ENCODE results near the gene GLI3.
A peak's percentile ranks its signal among the peaks of the same experiment; 100 is the strongest.

GLI3 gene

DNA sequence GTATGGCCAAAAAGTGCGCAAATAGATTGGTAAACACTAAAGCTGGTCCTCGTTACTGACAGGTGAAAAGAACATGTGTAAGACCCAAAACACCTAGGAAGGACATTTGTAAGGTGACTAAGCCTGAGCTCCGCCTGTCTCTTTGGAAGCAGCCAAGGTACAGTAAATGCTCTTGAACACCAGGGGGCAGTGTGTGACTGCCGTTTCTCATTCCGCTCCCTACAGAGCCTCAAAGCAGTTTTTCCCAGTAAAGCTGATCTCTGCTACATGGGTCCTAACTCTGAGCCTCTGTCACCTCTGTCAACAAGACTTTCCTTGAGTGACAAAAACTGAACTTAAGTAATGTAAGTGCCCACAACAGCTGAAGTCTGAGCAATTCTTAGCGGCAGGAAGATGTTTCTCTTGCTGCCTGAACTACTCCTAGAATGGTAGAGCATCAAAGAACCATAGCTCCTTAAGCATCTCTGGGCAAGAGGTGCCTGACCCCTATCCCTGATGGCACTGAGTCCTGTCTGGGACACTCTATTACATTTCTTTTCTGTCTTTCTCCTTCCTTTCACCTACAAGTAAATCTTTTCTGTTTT lies 296.2 kb downstream of the GLI3 start:
- Histone ChIP-seq H3K27me3 (replicated peaks; ENCODE audit: control insufficient read depth, insufficient read depth, low read length, poor library complexity, severe bottlenecking) (no peaks in the 10 kb centered on the region), H3K9me3 (ENCODE audit: control insufficient read depth, low read length) (no peaks in the 10 kb centered on the region), H3K27ac (ENCODE audit: insufficient read depth, low read length, poor library complexity, severe bottlenecking) (no peak overlapping the region), H3K36me3 (ENCODE audit: control insufficient read depth, insufficient read depth, low read length) (no peaks in the 10 kb centered on the region), H3K4me1 (ENCODE audit: control insufficient read depth, insufficient read depth, low read length, poor library complexity, severe bottlenecking) (no peaks in the 10 kb centered on the region), H3K4me3 (ENCODE audit: insufficient read depth, low read depth, low read length, poor library complexity, severe bottlenecking) (no peak overlapping the region)
- DNase-seq = peak in 1 of 3 donors; percentile 23

DNA sequence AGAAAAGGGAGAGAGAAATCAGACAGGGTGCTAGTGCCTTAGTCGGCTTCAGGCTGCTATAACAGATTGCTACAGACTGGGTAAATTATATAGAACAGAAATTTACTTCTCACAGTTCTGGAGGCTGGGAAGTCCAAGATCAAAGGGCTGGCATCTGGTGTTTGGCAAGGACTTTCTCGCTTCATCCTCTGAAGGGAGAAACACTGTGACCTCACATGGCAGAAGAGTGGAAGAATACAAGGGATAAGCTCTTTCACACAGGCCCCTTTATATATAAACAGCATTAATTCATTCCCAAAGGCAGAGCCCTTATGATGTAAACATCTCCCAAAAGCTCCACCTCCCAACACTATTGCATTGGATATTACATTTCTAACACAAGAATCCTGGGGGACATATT lies 298.6 kb downstream of the GLI3 start:
- Histone ChIP-seq H3K36me3 (ENCODE audit: control insufficient read depth, insufficient read depth, low read length) (no peaks in the 10 kb centered on the region), H3K4me1 (ENCODE audit: control insufficient read depth, insufficient read depth, low read length, poor library complexity, severe bottlenecking) (no peaks in the 10 kb centered on the region), H3K27me3 (replicated peaks; ENCODE audit: control insufficient read depth, insufficient read depth, low read length, poor library complexity, severe bottlenecking) (no peaks in the 10 kb centered on the region), H3K4me3 (ENCODE audit: insufficient read depth, low read depth, low read length, poor library complexity, severe bottlenecking) (no peak overlapping the region), H3K27ac (ENCODE audit: insufficient read depth, low read length, poor library complexity, severe bottlenecking) (no peak overlapping the region), H3K9me3 (ENCODE audit: control insufficient read depth, low read length) (no peaks in the 10 kb centered on the region)
- DNase-seq = no peak

DNA sequence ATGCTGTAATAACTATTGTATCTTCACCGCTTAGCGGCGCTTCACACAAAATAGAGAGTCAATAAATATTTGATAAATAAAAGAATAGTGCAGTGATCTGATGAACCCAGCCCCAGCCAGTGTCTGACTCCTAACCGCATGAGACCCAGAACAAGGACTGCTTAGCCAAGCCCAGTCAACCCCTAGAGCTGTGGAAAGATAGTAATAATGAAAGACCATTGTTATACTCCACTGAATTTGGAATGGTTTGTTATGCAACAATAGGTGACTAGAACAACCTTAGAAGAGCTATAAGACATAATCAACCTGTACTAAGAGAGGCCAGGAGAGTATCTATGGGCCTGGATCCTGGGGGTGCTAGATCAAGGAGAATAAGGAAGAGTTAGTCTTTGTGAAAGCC lies 303.6 kb downstream of the GLI3 start:
- Histone ChIP-seq H3K4me3 (ENCODE audit: insufficient read depth, low read depth, low read length, poor library complexity, severe bottlenecking) (no peak overlapping the region), H3K4me1 (ENCODE audit: control insufficient read depth, insufficient read depth, low read length, poor library complexity, severe bottlenecking) (no peaks in the 10 kb centered on the region), H3K9me3 (ENCODE audit: control insufficient read depth, low read length) (no peaks in the 10 kb centered on the region), H3K27me3 (replicated peaks; ENCODE audit: control insufficient read depth, insufficient read depth, low read length, poor library complexity, severe bottlenecking) (no peaks in the 10 kb centered on the region), H3K27ac (ENCODE audit: insufficient read depth, low read length, poor library complexity, severe bottlenecking) (no peak overlapping the region), H3K36me3 (ENCODE audit: control insufficient read depth, insufficient read depth, low read length) (no peaks in the 10 kb centered on the region)
- no peak for DNase-seq

DNA sequence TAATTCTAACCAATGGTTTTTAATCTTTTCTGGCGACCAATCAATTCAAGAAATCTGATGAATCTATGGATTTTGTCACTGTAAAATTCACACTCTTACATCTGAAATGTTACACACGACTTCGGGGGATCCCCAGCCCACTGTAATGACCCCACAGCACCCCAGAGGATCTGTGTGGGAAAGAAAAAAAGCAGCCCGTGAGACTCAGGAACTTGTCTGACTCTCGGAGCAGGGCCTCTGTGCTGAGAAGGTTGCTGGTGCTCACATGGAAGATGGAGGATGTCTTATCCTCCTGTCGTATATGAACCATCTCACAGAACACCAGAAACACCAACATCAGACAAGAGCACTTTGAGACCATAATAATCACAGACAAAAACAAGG lies 305.8 kb downstream of the GLI3 start:
- no peak for DNase-seq

DNA sequence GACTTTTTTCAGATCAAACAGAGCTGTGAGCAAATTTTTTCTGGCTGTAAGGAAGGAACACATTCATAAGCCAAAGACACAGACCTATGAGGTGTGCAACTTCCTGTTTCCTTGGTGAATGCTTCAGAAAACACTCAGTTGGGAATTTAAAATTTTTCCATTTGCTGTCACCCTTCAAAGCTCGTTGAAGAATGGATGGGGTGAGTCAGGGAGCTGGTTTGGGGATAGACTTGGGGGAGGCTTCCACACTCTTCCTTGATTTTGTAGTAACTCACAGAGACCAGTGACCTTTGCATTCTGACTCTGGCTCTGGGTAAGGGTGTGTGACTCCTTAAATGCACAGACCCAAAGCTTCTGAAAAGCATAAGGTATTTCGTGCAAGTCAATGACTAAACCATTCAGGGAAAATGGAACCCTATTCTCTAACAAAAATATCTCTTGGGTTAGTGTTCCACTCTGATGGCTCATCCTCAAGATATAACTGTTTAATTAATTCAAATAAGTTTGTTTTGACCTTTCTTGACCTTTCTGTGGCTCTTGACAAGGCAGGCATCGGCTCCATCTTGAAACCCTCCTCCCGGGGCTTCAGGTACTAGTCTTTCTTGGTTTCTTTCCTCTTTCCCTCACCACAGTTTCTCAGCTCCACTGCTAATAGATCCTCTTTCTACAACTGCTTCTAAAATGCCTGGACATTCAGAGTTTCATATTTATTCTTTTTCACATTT lies 306.3 kb downstream of the GLI3 start:
- H3K27me3 ChIP-seq (replicated peaks; ENCODE audit: control insufficient read depth, insufficient read depth, low read length, poor library complexity, severe bottlenecking) = no peaks in the 10 kb centered on the region
- no peaks in the 10 kb centered on the region for H3K9me3 ChIP-seq (ENCODE audit: control insufficient read depth, low read length)
- no peak for DNase-seq
- H3K36me3 ChIP-seq (ENCODE audit: control insufficient read depth, insufficient read depth, low read length) = no peaks in the 10 kb centered on the region
- H3K4me1 ChIP-seq (ENCODE audit: control insufficient read depth, insufficient read depth, low read length, poor library complexity, severe bottlenecking) = no peaks in the 10 kb centered on the region
- H3K27ac ChIP-seq (ENCODE audit: insufficient read depth, low read length, poor library complexity, severe bottlenecking) = no peak overlapping the region
- no peak overlapping the region for H3K4me3 ChIP-seq (ENCODE audit: insufficient read depth, low read depth, low read length, poor library complexity, severe bottlenecking)

More for the DNA sequence above, 305.8 kb downstream of the GLI3 start:
- H3K4me3 ChIP-seq (ENCODE audit: insufficient read depth, low read depth, low read length, poor library complexity, severe bottlenecking) = no peak overlapping the region
- no peak overlapping the region for H3K27ac ChIP-seq (ENCODE audit: insufficient read depth, low read length, poor library complexity, severe bottlenecking)
- H3K27me3 ChIP-seq (replicated peaks; ENCODE audit: control insufficient read depth, insufficient read depth, low read length, poor library complexity, severe bottlenecking) = no peaks in the 10 kb centered on the region
- H3K36me3 ChIP-seq (ENCODE audit: control insufficient read depth, insufficient read depth, low read length) = no peaks in the 10 kb centered on the region
- no peaks in the 10 kb centered on the region for H3K4me1 ChIP-seq (ENCODE audit: control insufficient read depth, insufficient read depth, low read length, poor library complexity, severe bottlenecking)
- no peaks in the 10 kb centered on the region for H3K9me3 ChIP-seq (ENCODE audit: control insufficient read depth, low read length)

DNA sequence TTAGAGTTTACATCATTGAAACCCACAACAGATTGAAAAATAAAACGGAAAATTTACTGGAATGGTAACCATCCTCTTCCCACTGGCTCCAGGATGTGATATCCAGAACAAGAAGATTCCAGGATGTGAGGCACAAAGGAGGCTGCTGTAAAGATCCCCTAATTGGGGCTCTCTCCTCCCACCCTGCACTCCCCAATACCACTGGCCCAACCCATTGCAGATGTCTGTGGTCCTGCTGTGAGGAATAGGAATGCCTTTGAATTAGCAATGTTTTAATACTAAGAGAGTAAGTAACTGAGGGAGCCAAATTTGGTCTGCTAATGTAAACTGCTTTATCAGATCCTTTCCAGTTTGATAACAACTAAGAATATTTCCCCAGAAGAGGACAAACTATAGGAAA lies 308.2 kb downstream of the GLI3 start:
- Histone ChIP-seq H3K4me3 (ENCODE audit: insufficient read depth, low read depth, low read length, poor library complexity, severe bottlenecking) (no peak overlapping the region), H3K27ac (ENCODE audit: insufficient read depth, low read length, poor library complexity, severe bottlenecking) (no peak overlapping the region), H3K9me3 (ENCODE audit: control insufficient read depth, low read length) (no peaks in the 10 kb centered on the region), H3K36me3 (ENCODE audit: control insufficient read depth, insufficient read depth, low read length) (no peaks in the 10 kb centered on the region), H3K4me1 (ENCODE audit: control insufficient read depth, insufficient read depth, low read length, poor library complexity, severe bottlenecking) (no peaks in the 10 kb centered on the region), H3K27me3 (replicated peaks; ENCODE audit: control insufficient read depth, insufficient read depth, low read length, poor library complexity, severe bottlenecking) (no peaks in the 10 kb centered on the region)
- DNase-seq = no peak

DNA sequence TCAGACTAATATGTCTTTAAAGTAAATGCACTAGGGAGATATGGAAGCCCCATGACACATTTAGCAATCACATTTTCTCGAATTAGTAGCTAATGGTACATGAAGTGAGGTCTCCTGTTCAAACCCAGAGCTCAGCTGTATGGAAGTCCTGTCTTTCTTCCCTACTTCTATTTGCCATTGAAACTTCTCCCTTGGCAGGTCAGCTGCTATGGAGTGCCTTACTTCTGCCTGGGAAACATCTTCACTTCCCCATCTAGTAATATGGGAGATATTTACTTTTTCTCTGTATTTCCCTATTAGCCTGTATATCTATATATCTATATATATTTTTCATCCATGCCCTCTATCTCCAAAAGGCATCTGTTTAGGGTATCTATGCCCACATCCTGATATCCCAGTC lies 308.8 kb downstream of the GLI3 start:
- H3K36me3 ChIP-seq (ENCODE audit: control insufficient read depth, insufficient read depth, low read length) = no peaks in the 10 kb centered on the region
- H3K4me1 ChIP-seq (ENCODE audit: control insufficient read depth, insufficient read depth, low read length, poor library complexity, severe bottlenecking) = no peaks in the 10 kb centered on the region
- H3K27ac ChIP-seq (ENCODE audit: insufficient read depth, low read length, poor library complexity, severe bottlenecking) = no peak overlapping the region
- DNase-seq = no peak
- no peaks in the 10 kb centered on the region for H3K9me3 ChIP-seq (ENCODE audit: control insufficient read depth, low read length)
- no peaks in the 10 kb centered on the region for H3K27me3 ChIP-seq (replicated peaks; ENCODE audit: control insufficient read depth, insufficient read depth, low read length, poor library complexity, severe bottlenecking)
- no peak overlapping the region for H3K4me3 ChIP-seq (ENCODE audit: insufficient read depth, low read depth, low read length, poor library complexity, severe bottlenecking)

DNA sequence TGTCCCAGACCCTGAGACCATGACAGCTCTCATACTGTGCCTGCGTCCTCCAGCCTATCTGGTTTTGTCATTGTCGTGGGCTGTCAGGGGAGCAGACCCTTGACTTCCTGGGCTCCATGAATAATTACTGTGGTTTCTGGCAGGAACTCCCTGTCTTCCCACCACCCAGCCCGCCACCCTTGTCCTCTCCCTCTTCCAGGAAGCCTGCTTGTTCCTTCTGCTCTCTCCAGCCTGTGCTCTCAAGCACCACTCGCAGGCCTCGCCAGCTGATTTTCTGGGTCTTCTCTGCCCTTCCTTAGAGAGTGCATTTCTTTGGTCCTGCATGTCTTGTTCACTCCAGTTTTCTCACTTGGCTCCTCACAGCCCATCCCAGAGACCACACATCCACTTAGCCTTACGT lies 309.6 kb downstream of the GLI3 start:
- Histone ChIP-seq H3K4me3 (ENCODE audit: insufficient read depth, low read depth, low read length, poor library complexity, severe bottlenecking) (no peak overlapping the region), H3K27ac (ENCODE audit: insufficient read depth, low read length, poor library complexity, severe bottlenecking) (no peak overlapping the region), H3K27me3 (replicated peaks; ENCODE audit: control insufficient read depth, insufficient read depth, low read length, poor library complexity, severe bottlenecking) (no peaks in the 10 kb centered on the region), H3K9me3 (ENCODE audit: control insufficient read depth, low read length) (no peaks in the 10 kb centered on the region), H3K4me1 (ENCODE audit: control insufficient read depth, insufficient read depth, low read length, poor library complexity, severe bottlenecking) (no peaks in the 10 kb centered on the region), H3K36me3 (ENCODE audit: control insufficient read depth, insufficient read depth, low read length) (no peaks in the 10 kb centered on the region)
- no peak for DNase-seq

DNA sequence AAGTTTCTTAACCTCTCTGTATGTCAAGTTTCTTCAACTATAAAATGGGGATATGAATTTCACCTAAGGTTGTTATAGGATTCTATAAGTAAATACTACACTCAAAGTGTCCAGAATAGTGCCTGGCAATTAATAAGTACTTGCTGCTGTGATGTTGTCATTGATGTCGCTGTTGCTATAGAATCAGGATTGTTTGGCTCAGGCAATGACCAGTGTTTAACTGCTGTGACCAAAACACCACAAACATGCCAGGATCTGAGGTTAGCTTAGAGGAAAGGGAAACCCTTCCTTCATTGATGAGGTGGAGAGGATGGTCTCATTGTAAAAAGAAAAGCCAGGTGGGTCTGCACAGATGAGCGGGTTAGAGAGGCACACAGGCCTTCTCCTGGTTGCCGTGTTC lies 311.1 kb downstream of the GLI3 start:
- H3K4me3 ChIP-seq (ENCODE audit: insufficient read depth, low read depth, low read length, poor library complexity, severe bottlenecking) = no peak overlapping the region
- H3K4me1 ChIP-seq (ENCODE audit: control insufficient read depth, insufficient read depth, low read length, poor library complexity, severe bottlenecking) = no peaks in the 10 kb centered on the region
- no peaks in the 10 kb centered on the region for H3K9me3 ChIP-seq (ENCODE audit: control insufficient read depth, low read length)
- no peaks in the 10 kb centered on the region for H3K27me3 ChIP-seq (replicated peaks; ENCODE audit: control insufficient read depth, insufficient read depth, low read length, poor library complexity, severe bottlenecking)
- no peak overlapping the region for H3K27ac ChIP-seq (ENCODE audit: insufficient read depth, low read length, poor library complexity, severe bottlenecking)
- no peak for DNase-seq
- H3K36me3 ChIP-seq (ENCODE audit: control insufficient read depth, insufficient read depth, low read length) = no peaks in the 10 kb centered on the region

DNA sequence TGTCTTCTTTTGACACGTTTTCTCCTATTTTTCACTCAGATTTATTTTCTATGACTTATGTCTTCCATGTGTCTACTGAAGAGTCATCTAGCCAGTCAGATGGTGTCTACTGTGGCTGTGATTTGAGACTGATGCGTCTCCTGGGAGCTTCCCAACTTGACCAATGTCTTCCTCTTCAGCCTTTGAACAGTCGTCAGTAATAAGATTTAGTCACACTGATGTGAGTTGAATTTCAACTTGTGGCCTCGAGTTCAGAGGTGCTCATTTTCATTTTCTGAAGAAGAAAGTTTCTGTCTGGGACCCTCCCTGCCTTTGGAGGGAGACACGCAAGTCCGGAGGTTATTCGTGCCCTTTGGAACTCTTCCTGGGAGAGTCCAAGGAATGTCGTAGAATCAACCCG lies 312.2 kb downstream of the GLI3 start:
- Histone ChIP-seq H3K4me3 (ENCODE audit: insufficient read depth, low read depth, low read length, poor library complexity, severe bottlenecking) (no peak overlapping the region), H3K27me3 (replicated peaks; ENCODE audit: control insufficient read depth, insufficient read depth, low read length, poor library complexity, severe bottlenecking) (no peaks in the 10 kb centered on the region), H3K36me3 (ENCODE audit: control insufficient read depth, insufficient read depth, low read length) (no peaks in the 10 kb centered on the region), H3K9me3 (ENCODE audit: control insufficient read depth, low read length) (no peaks in the 10 kb centered on the region), H3K4me1 (ENCODE audit: control insufficient read depth, insufficient read depth, low read length, poor library complexity, severe bottlenecking) (no peaks in the 10 kb centered on the region), H3K27ac (ENCODE audit: insufficient read depth, low read length, poor library complexity, severe bottlenecking) (no peak overlapping the region)
- DNase-seq = no peak
